ENCODE measurements around the gene MNS1. TPM values are rescaled to one million over a fixed set of nuclear protein-coding genes. Genes with fewer than 3 reads are reported as not detected.
"Not testable (repeated sequence)": the region's sequence is repeated elsewhere in the genome, so short reads cannot be mapped to it uniquely, and the experiment has no call there.

Gene MNS1
- total and polyA plus RNA-seq, 5 donors from 2014 or later, result not detected

- not testable (repeated sequence) for H3K4me3 Mint-ChIP-seq; H3K27ac Mint-ChIP-seq; H3K27me3 ChIP-seq (ENCODE audit: control insufficient read depth, insufficient read depth, low read length); DNase-seq; H3K9me3 ChIP-seq (ENCODE audit: control insufficient read depth in 2 of 2, low read length in 2 of 2); H3K36me3 Mint-ChIP-seq; ATAC-seq (ENCODE audit: low read depth in 2 of 2); H3K27ac ChIP-seq (ENCODE audit: insufficient read depth, low read length, poor library complexity, severe bottlenecking); H3K4me3 ChIP-seq (ENCODE audit: low read depth, low read length); H3K4me1 ChIP-seq (ENCODE audit: control insufficient read depth, insufficient read depth, low read length, poor library complexity, severe bottlenecking); H3K9me3 Mint-ChIP-seq; H3K36me3 ChIP-seq (ENCODE audit: control insufficient read depth, insufficient read depth, low read length); H3K27me3 Mint-ChIP-seq; H3K4me1 Mint-ChIP-seq
Measured at GRCh38 chr15:56413114-56413733, 51.7 kb downstream of the MNS1 start.

- H3K9me3 Mint-ChIP-seq, result peaks cover 0 to 4% (median 0%) of the 10 kb centered on the region in 7 donors
Measured at GRCh38 chr15:56411122-56411749, 53.7 kb downstream of the MNS1 start.

GRCh38 chr15:56410721-56411120 lies 54.2 kb downstream of the MNS1 start:
- ATAC-seq (ENCODE audit: low read depth in 2 of 2), result no peak
- Histone ChIP-seq H3K4me3 (ENCODE audit: low read depth, low read length) (no peak overlapping the region), H3K9me3 (ENCODE audit: control insufficient read depth in 2 of 2, low read length in 2 of 2) (no peaks in the 10 kb centered on the region), H3K4me1 (ENCODE audit: control insufficient read depth, insufficient read depth, low read length, poor library complexity, severe bottlenecking) (no peaks in the 10 kb centered on the region), H3K36me3 (ENCODE audit: control insufficient read depth, insufficient read depth, low read length) (no peaks in the 10 kb centered on the region), H3K27me3 (ENCODE audit: control insufficient read depth, insufficient read depth, low read length) (no peaks in the 10 kb centered on the region), H3K27ac (ENCODE audit: insufficient read depth, low read length, poor library complexity, severe bottlenecking) (no peak overlapping the region)
- Mint-ChIP-seq H3K36me3 (no peaks in the 10 kb centered on the region), H3K4me1 (no peaks in the 10 kb centered on the region), H3K4me3 (no peak overlapping the region), H3K27ac (no peak overlapping the region), H3K9me3 (peaks cover 0 to 4% (median 0%) of the 10 kb centered on the region in 7 donors), H3K27me3 (peaks cover 6% of the 10 kb centered on the region)
- no peak for DNase-seq

More at GRCh38 chr15:56411122-56411749, 53.7 kb downstream of the MNS1 start:
- Histone ChIP-seq H3K27me3 (ENCODE audit: control insufficient read depth, insufficient read depth, low read length) (no peaks in the 10 kb centered on the region), H3K27ac (ENCODE audit: insufficient read depth, low read length, poor library complexity, severe bottlenecking) (no peak overlapping the region), H3K4me3 (ENCODE audit: low read depth, low read length) (no peak overlapping the region), H3K36me3 (ENCODE audit: control insufficient read depth, insufficient read depth, low read length) (no peaks in the 10 kb centered on the region), H3K9me3 (ENCODE audit: control insufficient read depth in 2 of 2, low read length in 2 of 2) (no peaks in the 10 kb centered on the region), H3K4me1 (ENCODE audit: control insufficient read depth, insufficient read depth, low read length, poor library complexity, severe bottlenecking) (no peaks in the 10 kb centered on the region)
- Mint-ChIP-seq H3K27ac (no peak overlapping the region), H3K27me3 (peaks cover 6% of the 10 kb centered on the region), H3K36me3 (no peaks in the 10 kb centered on the region), H3K4me3 (no peak overlapping the region), H3K4me1 (no peaks in the 10 kb centered on the region)
- ATAC-seq (ENCODE audit: low read depth in 2 of 2), result no peak
- no peak for DNase-seq

- not testable (repeated sequence) for ATAC-seq (ENCODE audit: low read depth in 2 of 2); H3K27ac Mint-ChIP-seq; H3K36me3 Mint-ChIP-seq; H3K4me3 Mint-ChIP-seq; H3K36me3 ChIP-seq (ENCODE audit: control insufficient read depth, insufficient read depth, low read length); H3K27ac ChIP-seq (ENCODE audit: insufficient read depth, low read length, poor library complexity, severe bottlenecking); H3K9me3 ChIP-seq (ENCODE audit: control insufficient read depth in 2 of 2, low read length in 2 of 2); H3K4me1 Mint-ChIP-seq; H3K27me3 ChIP-seq (ENCODE audit: control insufficient read depth, insufficient read depth, low read length); DNase-seq; H3K4me3 ChIP-seq (ENCODE audit: low read depth, low read length); H3K4me1 ChIP-seq (ENCODE audit: control insufficient read depth, insufficient read depth, low read length, poor library complexity, severe bottlenecking)
- peaks cover 0 to 11% (median 7%) of the 10 kb centered on the region in 7 donors for H3K9me3 Mint-ChIP-seq
- H3K27me3 Mint-ChIP-seq, result peaks cover 26% of the 10 kb centered on the region
Measured at GRCh38 chr15:56399209-56399608, 65.7 kb downstream of the MNS1 start.

- H3K27me3 Mint-ChIP-seq, result peaks cover 21% of the 10 kb centered on the region
- H3K9me3 ChIP-seq (ENCODE audit: control insufficient read depth in 2 of 2, low read length in 2 of 2); H3K36me3 Mint-ChIP-seq; H3K27me3 ChIP-seq (ENCODE audit: control insufficient read depth, insufficient read depth, low read length); H3K36me3 ChIP-seq (ENCODE audit: control insufficient read depth, insufficient read depth, low read length); H3K4me1 Mint-ChIP-seq; H3K9me3 Mint-ChIP-seq; H3K4me1 ChIP-seq (ENCODE audit: control insufficient read depth, insufficient read depth, low read length, poor library complexity, severe bottlenecking); H3K4me3 Mint-ChIP-seq; ATAC-seq (ENCODE audit: low read depth in 2 of 2); DNase-seq; H3K27ac ChIP-seq (ENCODE audit: insufficient read depth, low read length, poor library complexity, severe bottlenecking); H3K27ac Mint-ChIP-seq; H3K4me3 ChIP-seq (ENCODE audit: low read depth, low read length): not testable (repeated sequence)
Measured at GRCh38 chr15:56397325-56397724, 67.6 kb downstream of the MNS1 start.

GRCh38 chr15:56394909-56395308 lies 70.0 kb downstream of the MNS1 start:
- DNase-seq (no peak), ATAC-seq (ENCODE audit: low read depth in 2 of 2) (no peak)
- no peaks in the 10 kb centered on the region for H3K9me3 ChIP-seq (ENCODE audit: control insufficient read depth in 2 of 2, low read length in 2 of 2)
- H3K27ac Mint-ChIP-seq, result no peak overlapping the region
- peaks cover 15% of the 10 kb centered on the region for H3K27me3 Mint-ChIP-seq
- H3K27me3 ChIP-seq (ENCODE audit: control insufficient read depth, insufficient read depth, low read length), result no peaks in the 10 kb centered on the region
- no peak overlapping the region for H3K4me3 ChIP-seq (ENCODE audit: low read depth, low read length)
- no peaks in the 10 kb centered on the region for H3K36me3 ChIP-seq (ENCODE audit: control insufficient read depth, insufficient read depth, low read length)
- peaks cover 0 to 4% (median 0%) of the 10 kb centered on the region in 7 donors for H3K9me3 Mint-ChIP-seq
- H3K4me1 ChIP-seq (ENCODE audit: control insufficient read depth, insufficient read depth, low read length, poor library complexity, severe bottlenecking), result no peaks in the 10 kb centered on the region
- H3K4me1 Mint-ChIP-seq, result no peaks in the 10 kb centered on the region
- H3K36me3 Mint-ChIP-seq, result no peaks in the 10 kb centered on the region
- H3K4me3 Mint-ChIP-seq, result no peak overlapping the region
- H3K27ac ChIP-seq (ENCODE audit: insufficient read depth, low read length, poor library complexity, severe bottlenecking), result no peak overlapping the region

GRCh38 chr15:56393277-56393676 lies 71.7 kb downstream of the MNS1 start:
- Mint-ChIP-seq H3K27me3 (peaks cover 11% of the 10 kb centered on the region), H3K4me3 (no peak overlapping the region), H3K36me3 (no peaks in the 10 kb centered on the region), H3K4me1 (no peaks in the 10 kb centered on the region), H3K9me3 (peaks cover 0 to 4% (median 0%) of the 10 kb centered on the region in 7 donors), H3K27ac (no peak overlapping the region)
- Histone ChIP-seq H3K9me3 (ENCODE audit: control insufficient read depth in 2 of 2, low read length in 2 of 2) (no peaks in the 10 kb centered on the region), H3K27me3 (ENCODE audit: control insufficient read depth, insufficient read depth, low read length) (no peaks in the 10 kb centered on the region), H3K4me1 (ENCODE audit: control insufficient read depth, insufficient read depth, low read length, poor library complexity, severe bottlenecking) (no peaks in the 10 kb centered on the region), H3K36me3 (ENCODE audit: control insufficient read depth, insufficient read depth, low read length) (no peaks in the 10 kb centered on the region), H3K4me3 (ENCODE audit: low read depth, low read length) (no peak overlapping the region), H3K27ac (ENCODE audit: insufficient read depth, low read length, poor library complexity, severe bottlenecking) (no peak overlapping the region)
- no peak for ATAC-seq (ENCODE audit: low read depth in 2 of 2)
- DNase-seq, result no peak

GRCh38 chr15:56390739-56391267 lies 74.1 kb downstream of the MNS1 start:
- Histone ChIP-seq H3K9me3 (ENCODE audit: control insufficient read depth in 2 of 2, low read length in 2 of 2) (no peaks in the 10 kb centered on the region), H3K27me3 (ENCODE audit: control insufficient read depth, insufficient read depth, low read length) (no peaks in the 10 kb centered on the region), H3K27ac (ENCODE audit: insufficient read depth, low read length, poor library complexity, severe bottlenecking) (no peak overlapping the region), H3K36me3 (ENCODE audit: control insufficient read depth, insufficient read depth, low read length) (no peaks in the 10 kb centered on the region), H3K4me1 (ENCODE audit: control insufficient read depth, insufficient read depth, low read length, poor library complexity, severe bottlenecking) (no peaks in the 10 kb centered on the region), H3K4me3 (ENCODE audit: low read depth, low read length) (no peak overlapping the region)
- Mint-ChIP-seq H3K4me1 (no peaks in the 10 kb centered on the region), H3K9me3 (peaks cover 0 to 4% (median 0%) of the 10 kb centered on the region in 7 donors), H3K27me3 (peaks cover 6% of the 10 kb centered on the region), H3K36me3 (no peaks in the 10 kb centered on the region), H3K4me3 (no peak overlapping the region), H3K27ac (no peak overlapping the region)
- no peak for ATAC-seq (ENCODE audit: low read depth in 2 of 2)
- DNase-seq, result no peak

All from CD4-positive, CD25-positive, alpha-beta regulatory T cell (primary cell).